OCI-LY1 (cell line): ENCODE data around the gene OSGEPL1.

Experiments
- H2AFZ ChIP-seq: fragments of 200-600 bp; sonication (generic), shearing (Covaris generic); 2 replicates; pipeline ENCODE4 v1.6.0; 2014; ENCODE audit warnings: antibody characterized with exemption, mild to moderate bottlenecking, low read length
- H3F3A ChIP-seq: fragments of 200-600 bp; sonication (generic), shearing (Covaris generic); 2 replicates; pipeline ENCODE4 v1.6.0; 2014; ENCODE audit warnings: mild to moderate bottlenecking, antibody characterized with exemption, low read length, moderate library complexity; ENCODE audit not compliant: insufficient read depth
- H3K27ac ChIP-seq: fragments of 200-600 bp; sonication (generic); 2 replicates; pipeline ENCODE4 v1.5.1; 2014; ENCODE audit warnings: low read length, mixed run types, mild to moderate bottlenecking, low read depth; ENCODE audit not compliant: poor library complexity, severe bottlenecking
- H3K27me3 ChIP-seq: fragments of 200-600 bp; sonication (generic); 2 replicates; pipeline ENCODE4 v1.6.0; 2014; ENCODE audit warnings: antibody characterized with exemption, mild to moderate bottlenecking, low read length, moderate library complexity; ENCODE audit not compliant: insufficient read depth
- H3K36me3 ChIP-seq: fragments of 200-600 bp; sonication (generic); 2 replicates; pipeline ENCODE4 v1.6.1; 2014; ENCODE audit warnings: mild to moderate bottlenecking, antibody characterized with exemption, low read length, moderate library complexity, mixed read lengths; ENCODE audit not compliant: insufficient read depth
- H3K4me1 ChIP-seq: fragments of 200-600 bp; sonication (generic); 2 replicates; pipeline ENCODE4 v1.5.1; 2014; ENCODE audit warnings: mild to moderate bottlenecking, low read length, moderate library complexity; ENCODE audit not compliant: insufficient read depth, severe bottlenecking
- H3K4me2 ChIP-seq: fragments of 200-600 bp; sonication (generic), shearing (Covaris generic); 2 replicates; pipeline ENCODE4 v1.6.1; 2014; ENCODE audit warnings: low read length
- H3K4me3 ChIP-seq: fragments of 200-600 bp; sonication (generic); 2 replicates; pipeline ENCODE4 v1.5.1; 2014; ENCODE audit warnings: low read length, low read depth, mild to moderate bottlenecking, mixed read lengths; ENCODE audit not compliant: poor library complexity, severe bottlenecking
- H3K79me2 ChIP-seq: fragments of 200-600 bp; shearing (Covaris generic); 2 replicates; pipeline ENCODE4 v1.6.1; 2016; ENCODE audit warnings: mixed run types, low read length, mixed read lengths; ENCODE audit not compliant: insufficient read depth
- H3K9ac ChIP-seq: fragments of 200-600 bp; sonication (generic), shearing (Covaris generic); 2 replicates; pipeline ENCODE4 v1.6.1; 2014; ENCODE audit warnings: mild to moderate bottlenecking, low read length, mixed read lengths
- H3K9me2 ChIP-seq: fragments of 200-600 bp; sonication (generic), shearing (Covaris generic); 2 replicates; pipeline ENCODE4 v1.6.1; 2014; ENCODE audit warnings: low read depth, mild to moderate bottlenecking, low read length, mixed read lengths
- H3K9me3 ChIP-seq: fragments of 200-600 bp; shearing (Covaris generic); 2 replicates; pipeline ENCODE4 v1.6.1; 2014; ENCODE audit warnings: low read length, mixed read lengths
- H4K20me1 ChIP-seq: fragments of 200-600 bp; sonication (generic), shearing (Covaris generic); 2 replicates; pipeline ENCODE4 v1.6.0; 2016; ENCODE audit warnings: mild to moderate bottlenecking, low read length; ENCODE audit not compliant: insufficient read depth
- EZH2 ChIP-seq: fragments of 200-600 bp; sonication (generic), shearing (Covaris generic); IDR thresholded peaks from 2 replicates; pipeline ENCODE4 v1.8.0; 2017; ENCODE audit warnings: borderline replicate concordance, mixed run types, mild to moderate bottlenecking, antibody characterized with exemption, low read length, moderate library complexity, mixed read lengths
- TF ChIP-seq, protein P1 (sequence below): fragments of 200-600 bp; sonication (generic), shearing (Covaris generic); IDR thresholded peaks from 2 replicates; pipeline ENCODE4 v1.5.1; 2017; ENCODE audit warnings: mild to moderate bottlenecking, antibody characterized with exemption, low read length, moderate library complexity, mixed read lengths

OSGEPL1 gene

DNA sequence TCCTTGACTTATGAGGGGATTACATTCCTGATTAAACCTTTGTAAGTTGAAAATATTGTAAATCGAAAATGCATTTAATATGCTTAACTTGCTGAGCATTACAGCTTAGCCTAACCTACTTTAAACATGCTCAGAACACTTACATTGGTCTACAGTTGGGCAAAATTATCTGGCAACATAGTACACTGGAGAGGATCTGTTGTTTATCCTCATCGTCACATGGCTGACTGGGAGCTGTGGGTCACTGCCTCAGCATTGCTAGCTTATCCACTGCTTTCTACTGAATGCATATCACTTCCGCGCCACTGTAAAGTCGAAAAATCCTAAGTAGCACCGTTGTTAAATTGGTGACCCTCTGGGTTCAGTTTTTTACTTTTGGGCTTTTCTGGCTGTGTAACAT lies 35.3 kb upstream of the OSGEPL1 start:
- H3K9ac ChIP-seq = no peak overlapping the region
- no peaks in the 10 kb centered on the region for H3K4me1 ChIP-seq
- no peak overlapping the region for H2AFZ ChIP-seq
- no peaks in the 10 kb centered on the region for H3K27me3 ChIP-seq
- no peaks in the 10 kb centered on the region for H3K9me2 ChIP-seq
- peaks cover 81% of the 10 kb centered on the region for H3K36me3 ChIP-seq
- H3K4me2 ChIP-seq = no peak overlapping the region
- H3K27ac ChIP-seq = no peak overlapping the region
- no peak for TF ChIP-seq EZH2
- TF ChIP-seq, protein P1, sequence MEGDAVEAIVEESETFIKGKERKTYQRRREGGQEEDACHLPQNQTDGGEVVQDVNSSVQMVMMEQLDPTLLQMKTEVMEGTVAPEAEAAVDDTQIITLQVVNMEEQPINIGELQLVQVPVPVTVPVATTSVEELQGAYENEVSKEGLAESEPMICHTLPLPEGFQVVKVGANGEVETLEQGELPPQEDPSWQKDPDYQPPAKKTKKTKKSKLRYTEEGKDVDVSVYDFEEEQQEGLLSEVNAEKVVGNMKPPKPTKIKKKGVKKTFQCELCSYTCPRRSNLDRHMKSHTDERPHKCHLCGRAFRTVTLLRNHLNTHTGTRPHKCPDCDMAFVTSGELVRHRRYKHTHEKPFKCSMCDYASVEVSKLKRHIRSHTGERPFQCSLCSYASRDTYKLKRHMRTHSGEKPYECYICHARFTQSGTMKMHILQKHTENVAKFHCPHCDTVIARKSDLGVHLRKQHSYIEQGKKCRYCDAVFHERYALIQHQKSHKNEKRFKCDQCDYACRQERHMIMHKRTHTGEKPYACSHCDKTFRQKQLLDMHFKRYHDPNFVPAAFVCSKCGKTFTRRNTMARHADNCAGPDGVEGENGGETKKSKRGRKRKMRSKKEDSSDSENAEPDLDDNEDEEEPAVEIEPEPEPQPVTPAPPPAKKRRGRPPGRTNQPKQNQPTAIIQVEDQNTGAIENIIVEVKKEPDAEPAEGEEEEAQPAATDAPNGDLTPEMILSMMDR = no peak
- H3K4me3 ChIP-seq = no peak overlapping the region
- no peaks in the 10 kb centered on the region for H3F3A ChIP-seq
- no peaks in the 10 kb centered on the region for H4K20me1 ChIP-seq
- H3K79me2 ChIP-seq = peaks cover 3% of the 10 kb centered on the region; the same call in 1 of the 2 replicates
- H3K9me3 ChIP-seq = no peaks in the 10 kb centered on the region

DNA sequence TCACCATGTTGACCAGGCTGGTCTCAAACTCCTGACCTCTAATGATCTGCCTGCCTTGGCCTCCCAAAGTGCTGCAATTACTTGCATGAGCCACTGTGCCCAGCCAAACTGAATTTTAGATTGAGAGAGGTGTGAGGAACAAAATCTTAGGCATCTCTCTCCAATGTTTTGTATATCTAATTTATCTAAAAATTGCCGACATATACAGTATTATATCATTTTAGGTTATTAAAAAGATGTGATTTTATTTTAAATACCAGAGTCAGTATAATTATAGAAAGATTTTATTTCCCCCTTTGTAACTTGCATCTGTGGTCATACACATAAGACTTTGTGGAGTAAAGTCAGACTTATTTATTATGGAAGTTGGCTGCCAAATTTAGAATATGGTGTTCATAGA lies 31.7 kb upstream of the OSGEPL1 start:
- Histone ChIP-seq H3K4me2 (no peak overlapping the region), H3K9me3 (no peaks in the 10 kb centered on the region), H3K9me2 (no peaks in the 10 kb centered on the region), H3K27ac (no peak overlapping the region), H3K9ac (no peak overlapping the region), H2AFZ (no peak overlapping the region), H3K4me3 (no peak overlapping the region), H3K4me1 (no peaks in the 10 kb centered on the region), H3K79me2 (peaks cover 18% of the 10 kb centered on the region), H3K36me3 (peaks cover 88% of the 10 kb centered on the region), H3K27me3 (no peaks in the 10 kb centered on the region), H4K20me1 (no peaks in the 10 kb centered on the region), H3F3A (no peaks in the 10 kb centered on the region)
- TF ChIP-seq, protein P1 = no peak
- TF ChIP-seq EZH2 = no peak

DNA sequence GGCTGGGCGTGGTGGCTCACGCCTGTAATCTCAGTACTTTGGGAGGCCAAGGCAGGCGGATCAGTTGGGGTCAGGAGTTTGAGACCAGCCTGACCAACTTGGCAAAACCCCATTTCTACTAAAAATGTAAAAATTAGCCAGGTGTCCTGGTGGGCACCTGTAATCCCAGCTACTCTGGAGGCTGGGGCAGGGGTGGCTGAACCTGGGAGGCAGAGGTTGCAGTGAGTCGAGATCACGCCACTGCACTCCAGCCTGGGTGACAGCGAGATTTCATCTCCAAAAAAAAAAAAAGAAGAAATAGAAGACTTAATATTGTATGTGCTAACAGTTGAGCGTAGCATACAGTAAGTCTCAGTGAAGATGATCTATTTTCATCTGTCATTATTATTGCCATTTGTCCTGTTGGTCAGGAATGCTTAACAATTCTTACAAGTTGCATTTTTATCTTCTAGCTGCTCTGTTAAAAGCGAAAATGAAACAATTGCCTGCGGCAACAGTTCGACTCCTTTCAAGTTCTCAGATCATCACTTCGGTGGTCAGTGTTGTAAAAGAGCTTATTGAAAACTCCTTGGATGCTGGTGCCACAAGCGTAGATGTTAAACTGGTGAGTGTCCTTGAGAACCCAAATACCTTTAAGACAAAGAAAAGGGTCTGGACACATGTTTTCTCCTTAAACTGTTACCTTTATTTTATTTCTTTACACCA lies 28.9 kb upstream of the OSGEPL1 start:
- peaks cover 43% of the 10 kb centered on the region for H3K79me2 ChIP-seq
- no peaks in the 10 kb centered on the region for H4K20me1 ChIP-seq
- no peaks in the 10 kb centered on the region for H3K4me1 ChIP-seq
- H3K27me3 ChIP-seq = no peaks in the 10 kb centered on the region
- H2AFZ ChIP-seq = no peak overlapping the region
- no peak overlapping the region for H3K4me2 ChIP-seq
- H3K9ac ChIP-seq = no peak overlapping the region
- TF ChIP-seq, protein P1 = no peak
- no peak for TF ChIP-seq EZH2
- no peaks in the 10 kb centered on the region for H3K9me2 ChIP-seq
- peaks cover 83% of the 10 kb centered on the region for H3K36me3 ChIP-seq
- no peaks in the 10 kb centered on the region for H3K9me3 ChIP-seq
- H3K4me3 ChIP-seq = no peak overlapping the region
- no peaks in the 10 kb centered on the region for H3F3A ChIP-seq
- H3K27ac ChIP-seq = no peak overlapping the region
